Spleen (tissue), 13 donors: ENCODE data around the gene ARHGEF1. TPM values are rescaled to one million over a fixed set of nuclear protein-coding genes. Genes with fewer than 3 reads are reported as not detected.

Experiments
- DNase-seq: peaks from one replicate; pipeline ENCODE4 v3.0.0-alpha.2; 2020
- H3K27ac ChIP-seq, 8 donors: fragments of 200-600 bp; sonication (generic) in 7 of 8; 1 replicate in 4 of 8; 2 replicates in 4 of 8; pipeline versions ENCODE4 v1.5.0 to v1.8.0; 2016 to 2021; ENCODE audit warnings: inconsistent platforms in 4 of 8, mild to moderate bottlenecking in 4 of 8, moderate library complexity in 1 of 8
- H3K27me3 ChIP-seq, 7 donors: fragments of 200-600 bp; sonication (generic) in 6 of 7; replicated peaks in 1 of 7; 1 replicate in 4 of 7; 2 replicates in 3 of 7; pipeline versions ENCODE4 v1.5.0 to v1.8.0; 2016 to 2021; ENCODE audit warnings: inconsistent platforms in 3 of 7, mild to moderate bottlenecking in 1 of 7
- H3K36me3 ChIP-seq, 6 donors: fragments of 200-600 bp; sonication (generic) in 5 of 6; 1 replicate in 4 of 6; 2 replicates in 2 of 6; pipeline versions ENCODE4 v1.5.0 to v1.8.0; 2016 to 2021; ENCODE audit warnings: inconsistent platforms in 2 of 6
- H3K4me1 ChIP-seq, 6 donors: fragments of 200-600 bp; sonication (generic) in 5 of 6; 1 replicate in 3 of 6; 2 replicates in 3 of 6; pipeline versions ENCODE4 v1.5.0 to v1.8.0; 2016 to 2021; ENCODE audit warnings: inconsistent platforms in 3 of 6
- H3K4me3 ChIP-seq, 8 donors: fragments of 200-600 bp; sonication (generic) in 7 of 8; 1 replicate in 4 of 8; 2 replicates in 4 of 8; pipeline versions ENCODE4 v1.5.0 to v1.8.0; 2016 to 2021; ENCODE audit warnings: inconsistent platforms in 4 of 8, mild to moderate bottlenecking in 4 of 8, moderate library complexity in 2 of 8
- H3K9me3 ChIP-seq, 8 donors: fragments of 200-600 bp; sonication (generic) in 7 of 8; 1 replicate in 4 of 8; 2 replicates in 4 of 8; pipeline versions ENCODE4 v1.5.0 to v1.8.0; 2016 to 2021; ENCODE audit warnings: inconsistent platforms in 4 of 8
- POLR2A ChIP-seq, 3 donors: fragments of 450-650 bp; IDR thresholded peaks; one replicate each; pipeline ENCODE4 v1.5.1; 2017; ENCODE audit warnings: antibody characterized with exemption in 3 of 3, mild to moderate bottlenecking in 1 of 3
- POLR2AphosphoS5 ChIP-seq, 3 donors: sonication (generic); formaldehyde crosslinking; IDR thresholded peaks; one replicate each; pipeline ENCODE4 v1.5.1; 2017; ENCODE audit warnings: antibody characterized with exemption in 3 of 3
- WGBS, 5 donors: extraction: QIAGEN DNeasy Blood & Tissue Kit in 3 of 5; methylation state at CpG; one replicate each; pipeline versions ENCODE4 v1.1.5 to v1.1.7; 2013 to 2018; 5-methylcytosine and 5-hydroxymethylcytosine counted together
- intact Hi-C: fragments of 100-400 bp; cut with DNase I; formaldehyde crosslinking; loops from one replicate; pipeline ENCODE4 v1.15.0; 2023; ENCODE audit warnings: low total_unique reads
- long read RNA-seq, 2 donors: transcript quantifications; one replicate each; lab custom pipeline, GENCODE V29; 2026
- polyA plus RNA-seq, 3 donors: library from polyadenylated mRNA; stranded (reverse); fragments of 200-250 nt; gene quantifications; one replicate each; pipeline ENCODE4 v1.2.1, GENCODE V29; 2013
- total RNA-seq, 7 donors: library from RNA; depleted of rRNA in 3 of 7; stranded (reverse); fragments of >200 nt in 3 of 7; fragmentation: NEBNext Ultra II Directional in 4 of 7; extraction: Animal tissue kit (Norgen Biotek cat#: 25700) in 4 of 7; gene quantifications; one replicate each; pipeline versions ENCODE4 v1.1.0 to v1.2.1, GENCODE V29; 2016 to 2021
- TF ChIP-seq, protein P1 (sequence below), 11 experiments: fragments of 200-600 bp in 7 of 11; fragments of 450-650 bp in 4 of 11; sonication (generic) in 4 of 11; IDR thresholded peaks in 8 of 11; conservative IDR thresholded peaks in 3 of 11; 1 replicate in 7 of 11; 2 replicates in 4 of 11; pipeline versions ENCODE4 v1.4.0 to v1.8.0; 2016 to 2021; ENCODE audit warnings: antibody characterized with exemption in 11 of 11, inconsistent platforms in 4 of 11, mild to moderate bottlenecking in 1 of 11
- donor health status: healthy with polysubstance abuse.
- donor health status: DM: no; HTN: no; CAD: no; lungs with moderate emphysema.
- donor health status: DM: no; HTN: no; CAD: no.
- donor health status: Bipolar disorder and iron deficiency.
- donor health status: healthy.
- donor health status: DM: no; HTN: no; CAD: no.
- donor health status: DM: yes; HTN: yes; CAD: no.

The ARHGEF1 gene, protein sequence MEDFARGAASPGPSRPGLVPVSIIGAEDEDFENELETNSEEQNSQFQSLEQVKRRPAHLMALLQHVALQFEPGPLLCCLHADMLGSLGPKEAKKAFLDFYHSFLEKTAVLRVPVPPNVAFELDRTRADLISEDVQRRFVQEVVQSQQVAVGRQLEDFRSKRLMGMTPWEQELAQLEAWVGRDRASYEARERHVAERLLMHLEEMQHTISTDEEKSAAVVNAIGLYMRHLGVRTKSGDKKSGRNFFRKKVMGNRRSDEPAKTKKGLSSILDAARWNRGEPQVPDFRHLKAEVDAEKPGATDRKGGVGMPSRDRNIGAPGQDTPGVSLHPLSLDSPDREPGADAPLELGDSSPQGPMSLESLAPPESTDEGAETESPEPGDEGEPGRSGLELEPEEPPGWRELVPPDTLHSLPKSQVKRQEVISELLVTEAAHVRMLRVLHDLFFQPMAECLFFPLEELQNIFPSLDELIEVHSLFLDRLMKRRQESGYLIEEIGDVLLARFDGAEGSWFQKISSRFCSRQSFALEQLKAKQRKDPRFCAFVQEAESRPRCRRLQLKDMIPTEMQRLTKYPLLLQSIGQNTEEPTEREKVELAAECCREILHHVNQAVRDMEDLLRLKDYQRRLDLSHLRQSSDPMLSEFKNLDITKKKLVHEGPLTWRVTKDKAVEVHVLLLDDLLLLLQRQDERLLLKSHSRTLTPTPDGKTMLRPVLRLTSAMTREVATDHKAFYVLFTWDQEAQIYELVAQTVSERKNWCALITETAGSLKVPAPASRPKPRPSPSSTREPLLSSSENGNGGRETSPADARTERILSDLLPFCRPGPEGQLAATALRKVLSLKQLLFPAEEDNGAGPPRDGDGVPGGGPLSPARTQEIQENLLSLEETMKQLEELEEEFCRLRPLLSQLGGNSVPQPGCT
- total RNA-seq = 100 to 1,000 TPM; 238 to 473 (median 382) TPM
- polyA plus RNA-seq = 100 to 1,000 TPM; 314 to 543 (median 478) TPM
- long read RNA-seq, donor 1, partial matches to known transcripts = 0 of 5 reads
- long read RNA-seq, donor 1, other reads (novel, unspliced or antisense) = 0 of 5 reads
- long read RNA-seq, donor 2, transcript ARHGEF1-203 (29 exons, 3,243 nt) = major isoform, 7 of 22 reads
- long read RNA-seq, donor 2, partial matches to known transcripts = 7 of 22 reads
- long read RNA-seq, donor 2, other reads (novel, unspliced or antisense) = 0 of 22 reads

DNA sequence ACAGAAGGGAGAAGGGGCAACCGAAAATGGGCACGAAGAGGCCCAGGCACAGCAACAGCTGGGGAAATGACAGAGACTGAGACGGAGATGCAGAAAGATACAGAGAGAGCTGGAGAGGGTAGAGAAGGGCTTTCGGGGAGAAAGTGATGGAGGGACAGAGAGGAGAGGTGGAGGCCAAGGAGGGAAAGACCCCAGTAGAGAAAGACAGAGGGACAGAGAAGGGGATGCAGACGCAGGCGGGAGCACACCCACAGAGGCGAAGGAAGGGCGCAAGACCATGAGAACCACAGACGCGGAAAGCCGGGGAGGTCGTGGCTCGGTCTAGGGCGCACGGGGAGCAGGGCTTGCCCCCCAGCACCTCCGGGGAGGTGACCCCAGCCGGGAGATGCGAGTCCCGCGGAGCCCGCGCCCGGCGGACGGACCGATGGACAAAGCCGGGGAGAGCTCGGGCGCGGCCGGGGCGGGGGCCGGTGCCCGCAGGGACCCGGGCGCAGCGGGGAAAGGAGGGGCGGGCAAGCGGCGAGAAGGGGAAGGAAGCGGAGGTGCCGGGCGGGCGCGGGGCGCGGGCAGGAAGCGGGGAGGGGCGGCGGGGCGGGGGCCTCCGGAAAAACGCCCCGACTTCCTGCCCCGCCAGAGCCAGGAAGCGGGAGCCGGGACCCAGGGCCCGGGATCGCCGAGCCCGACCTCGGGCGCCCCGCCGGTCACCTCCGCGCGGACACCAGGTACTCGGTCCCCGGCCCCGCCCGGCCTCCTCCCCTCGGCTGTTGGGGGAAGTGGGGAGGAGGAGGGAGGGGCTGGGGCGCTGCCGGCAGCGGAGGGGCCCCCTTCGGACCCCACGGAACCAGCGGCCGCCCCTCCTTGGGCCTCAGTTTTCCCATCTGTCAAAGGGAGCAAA lies at the start of gene ARHGEF1:
ARHGEF1 (plus strand) TSS at position 617 of the 895 bp plus-strand sequence. CDS start 4,899 bp downstream, outside the sequence.
- 0 to 1% (median 1%) methylated on average over 42 to 80 of the region's 80 CpGs for WGBS, 5 donors
- Histone ChIP-seq H3K4me1 (peaks cover 28 to 95% (median 82%) of the 10 kb centered on the region in 6 donors), H3K9me3 (no peaks in the 10 kb centered on the region), H3K27me3 (no peaks in the 10 kb centered on the region), H3K27ac (peak within 1 kb of the TSS; percentile 90 to 99 (median 98)), H3K4me3 (peak within 1 kb of the TSS; percentile 86 to 99 (median 98)), H3K36me3 (peaks cover 0 to 53% (median 3%) of the 10 kb centered on the region in 6 donors)
- TF ChIP-seq, protein P1, sequence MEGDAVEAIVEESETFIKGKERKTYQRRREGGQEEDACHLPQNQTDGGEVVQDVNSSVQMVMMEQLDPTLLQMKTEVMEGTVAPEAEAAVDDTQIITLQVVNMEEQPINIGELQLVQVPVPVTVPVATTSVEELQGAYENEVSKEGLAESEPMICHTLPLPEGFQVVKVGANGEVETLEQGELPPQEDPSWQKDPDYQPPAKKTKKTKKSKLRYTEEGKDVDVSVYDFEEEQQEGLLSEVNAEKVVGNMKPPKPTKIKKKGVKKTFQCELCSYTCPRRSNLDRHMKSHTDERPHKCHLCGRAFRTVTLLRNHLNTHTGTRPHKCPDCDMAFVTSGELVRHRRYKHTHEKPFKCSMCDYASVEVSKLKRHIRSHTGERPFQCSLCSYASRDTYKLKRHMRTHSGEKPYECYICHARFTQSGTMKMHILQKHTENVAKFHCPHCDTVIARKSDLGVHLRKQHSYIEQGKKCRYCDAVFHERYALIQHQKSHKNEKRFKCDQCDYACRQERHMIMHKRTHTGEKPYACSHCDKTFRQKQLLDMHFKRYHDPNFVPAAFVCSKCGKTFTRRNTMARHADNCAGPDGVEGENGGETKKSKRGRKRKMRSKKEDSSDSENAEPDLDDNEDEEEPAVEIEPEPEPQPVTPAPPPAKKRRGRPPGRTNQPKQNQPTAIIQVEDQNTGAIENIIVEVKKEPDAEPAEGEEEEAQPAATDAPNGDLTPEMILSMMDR (IDR thresholded peaks at IDR 0.05 in 8 of 11, conservative IDR thresholded peaks at IDR 0.05 in 3 of 11) = peak in 1 of 11 experiments; percentile 18
- peak in 2 of 3 donors; percentile 30 to 46 for TF ChIP-seq POLR2A (IDR thresholded peaks at IDR 0.05)
- TF ChIP-seq POLR2AphosphoS5 (IDR thresholded peaks at IDR 0.05) = peak; percentile 83 to 90 (median 84)
- DNase-seq = peak; percentile 96
- intact Hi-C loops = no loop called here

DNA sequence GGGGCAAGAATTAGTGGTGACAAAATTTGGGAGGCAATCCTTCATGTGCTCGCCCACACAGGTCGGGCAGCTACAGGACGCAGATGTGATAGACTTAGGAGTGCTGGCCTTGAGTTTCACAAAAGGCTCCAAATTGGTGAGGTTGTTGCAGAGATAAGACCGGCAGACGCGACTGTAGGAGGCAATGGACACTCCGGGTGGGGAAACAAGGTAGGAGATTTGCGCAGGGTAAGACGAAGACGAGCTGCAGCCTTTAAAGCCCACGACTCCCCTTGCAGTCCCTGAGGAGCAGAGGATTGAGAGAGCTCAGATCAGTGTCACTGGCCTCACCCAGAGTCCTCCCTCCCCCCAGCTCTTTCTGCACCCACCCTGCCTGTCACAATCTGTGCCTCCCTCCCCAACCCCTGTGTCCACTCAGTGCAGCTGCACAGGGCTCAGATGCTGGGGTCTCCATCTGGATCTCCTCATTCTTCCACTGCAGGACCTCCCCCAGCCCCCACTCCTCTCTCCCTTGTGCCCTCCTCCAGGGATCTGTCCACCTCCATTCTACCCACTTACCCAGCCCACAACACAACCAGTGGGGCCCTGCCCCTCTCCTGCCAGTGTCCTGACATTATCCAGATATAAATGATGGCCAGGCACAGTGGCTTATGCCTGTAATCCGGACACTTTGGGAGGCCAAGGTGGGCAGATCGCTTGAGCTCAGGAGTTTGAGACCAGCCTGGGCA lies 44.8 kb upstream of the ARHGEF1 start:
- no peaks in the 10 kb centered on the region for H3K9me3 ChIP-seq
- no peak overlapping the region for H3K27ac ChIP-seq
- H3K4me3 ChIP-seq = no peak overlapping the region
- DNase-seq = no peak
- H3K36me3 ChIP-seq = no peaks in the 10 kb centered on the region
- peaks cover 0 to 52% (median 9%) of the 10 kb centered on the region in 7 donors for H3K27me3 ChIP-seq
- intact Hi-C loops = no loop called here
- TF ChIP-seq, protein P1 (IDR thresholded peaks at IDR 0.05 in 8 of 11, conservative IDR thresholded peaks at IDR 0.05 in 3 of 11) = no peak
- TF ChIP-seq POLR2A (IDR thresholded peaks at IDR 0.05) (no peak), POLR2AphosphoS5 (IDR thresholded peaks at IDR 0.05) (no peak)
- peaks cover 0 to 7% (median 0%) of the 10 kb centered on the region in 6 donors for H3K4me1 ChIP-seq
- WGBS, 5 donors = 70 to 77% (median 73%) methylated on average over 13 of the region's 13 CpGs

DNA sequence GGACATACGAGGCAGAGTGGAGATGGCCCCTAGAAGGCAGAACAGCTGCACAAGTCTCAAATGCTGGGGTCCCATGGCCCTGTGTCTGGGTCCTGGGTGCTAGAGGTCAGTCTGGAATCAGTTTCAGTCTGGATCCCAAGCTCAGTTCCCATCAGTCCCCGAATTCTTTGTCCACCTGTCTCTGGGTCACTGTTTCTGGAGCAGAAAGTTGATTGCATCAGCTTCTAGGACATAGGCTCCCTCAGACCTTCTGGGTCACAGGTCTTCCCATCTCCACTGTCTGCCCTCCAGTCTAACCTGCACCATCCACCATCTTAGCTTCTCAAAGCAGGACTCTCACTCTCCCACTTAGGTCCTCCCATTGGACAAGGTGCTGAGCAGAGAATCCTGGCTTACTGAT lies 43.8 kb upstream of the ARHGEF1 start:
- Histone ChIP-seq H3K9me3 (no peaks in the 10 kb centered on the region), H3K36me3 (no peaks in the 10 kb centered on the region), H3K4me3 (no peak overlapping the region), H3K27me3 (peaks cover 0 to 52% (median 9%) of the 10 kb centered on the region in 7 donors), H3K4me1 (peaks cover 0 to 7% (median 0%) of the 10 kb centered on the region in 6 donors), H3K27ac (peak overlapping the region in 1 of 8 donors; percentile 4)
- TF ChIP-seq POLR2AphosphoS5 (IDR thresholded peaks at IDR 0.05) = no peak
- TF ChIP-seq, protein P1 (IDR thresholded peaks at IDR 0.05 in 8 of 11, conservative IDR thresholded peaks at IDR 0.05 in 3 of 11) = no peak
- no peak for TF ChIP-seq POLR2A (IDR thresholded peaks at IDR 0.05)
- WGBS, 5 donors = 47 to 76% (median 61%) methylated on average over 2 of the region's 2 CpGs
- no peak for DNase-seq
- intact Hi-C loops = no loop called here
